Brain microvascular endothelial cell (primary cell): ENCODE results near the gene DRAM1.

ENCODE experiments used
- DNase-seq: peaks from one replicate; pipeline ENCODE4 v3.0.0-alpha.2; 2020
- H3K27ac ChIP-seq: fragments of 250-450 bp; sonication (Bioruptor Pico); 2 replicates; pipeline ENCODE4 v1.5.1; 2020; ENCODE audit warnings: mild to moderate bottlenecking, moderate library complexity
- H3K27me3 ChIP-seq: fragments of 250-450 bp; sonication (Bioruptor Pico); replicated peaks from 2 replicates; pipeline ENCODE4 v1.5.1; 2020; ENCODE audit warnings: mild to moderate bottlenecking
- H3K36me3 ChIP-seq: fragments of 250-450 bp; sonication (Bioruptor Pico); replicated peaks from 2 replicates; pipeline ENCODE4 v1.5.1; 2020; ENCODE audit warnings: mild to moderate bottlenecking
- H3K4me3 ChIP-seq: 2 replicates; pipeline ENCODE4 v1.5.1; 2011; ENCODE audit warnings: low read depth, mild to moderate bottlenecking, control low read depth, low read length, moderate library complexity
- CTCF ChIP-seq: IDR thresholded peaks from 2 replicates; pipeline ENCODE4 v1.5.1; 2011; ENCODE audit warnings: low read depth, mild to moderate bottlenecking, moderate library complexity, low read length, control low read depth, inconsistent platforms; ENCODE audit errors: missing control alignments
- in situ Hi-C: cut with HindIII; loops from 2 replicates; pipeline ENCODE4 v1.10.0; 2017; ENCODE audit warnings: low sequenced_read_pairs, low pct_ligation_motif_present

Gene DRAM1

GRCh38 chr12:101928556-101928955 lies 51.2 kb downstream of the DRAM1 start:
- no peak for TF ChIP-seq CTCF
- Histone ChIP-seq H3K4me3 (no peak overlapping the region), H3K27me3 (no peaks in the 10 kb centered on the region), H3K36me3 (no peaks in the 10 kb centered on the region), H3K27ac (no peak overlapping the region)
- DNase-seq, result no peak
- in situ Hi-C loops, result no loop called here

DNA sequence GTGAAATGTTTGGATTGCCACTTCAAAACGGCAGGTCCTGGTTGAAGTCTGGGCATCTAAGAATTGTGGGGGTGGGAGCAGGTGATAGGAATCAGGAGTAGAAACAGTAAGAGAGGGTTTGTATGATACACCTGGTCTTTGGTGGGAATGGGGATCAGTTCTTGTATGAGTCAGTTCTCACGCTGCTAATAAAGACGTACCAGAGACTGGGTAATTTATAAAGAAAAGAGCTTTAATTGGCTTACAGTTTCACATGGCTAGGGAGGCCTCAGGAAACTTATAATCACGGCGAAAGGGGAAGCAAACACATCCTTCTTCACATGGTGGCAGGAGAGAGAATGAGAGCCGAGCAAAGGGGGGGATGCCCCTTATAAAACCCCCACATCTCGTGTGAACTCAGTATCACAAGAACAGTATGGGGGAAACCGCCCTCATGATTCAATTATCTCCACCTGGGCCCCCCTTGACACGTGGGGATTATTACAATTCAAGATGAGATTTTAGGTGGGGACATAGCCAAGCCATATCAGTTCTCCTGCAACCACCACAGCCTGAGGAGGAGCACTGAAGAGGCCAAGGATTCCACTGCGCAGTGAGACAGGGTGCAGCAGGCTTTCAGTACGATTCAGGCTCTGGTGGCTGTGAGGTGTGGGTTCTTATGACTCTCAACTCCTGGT lies 52.1 kb downstream of the DRAM1 start:
- no peak overlapping the region for H3K27ac ChIP-seq
- no peak for TF ChIP-seq CTCF
- no peaks in the 10 kb centered on the region for H3K27me3 ChIP-seq
- no peak for DNase-seq
- no peak overlapping the region for H3K4me3 ChIP-seq
- in situ Hi-C loops, result no loop called here
- no peaks in the 10 kb centered on the region for H3K36me3 ChIP-seq

DNA sequence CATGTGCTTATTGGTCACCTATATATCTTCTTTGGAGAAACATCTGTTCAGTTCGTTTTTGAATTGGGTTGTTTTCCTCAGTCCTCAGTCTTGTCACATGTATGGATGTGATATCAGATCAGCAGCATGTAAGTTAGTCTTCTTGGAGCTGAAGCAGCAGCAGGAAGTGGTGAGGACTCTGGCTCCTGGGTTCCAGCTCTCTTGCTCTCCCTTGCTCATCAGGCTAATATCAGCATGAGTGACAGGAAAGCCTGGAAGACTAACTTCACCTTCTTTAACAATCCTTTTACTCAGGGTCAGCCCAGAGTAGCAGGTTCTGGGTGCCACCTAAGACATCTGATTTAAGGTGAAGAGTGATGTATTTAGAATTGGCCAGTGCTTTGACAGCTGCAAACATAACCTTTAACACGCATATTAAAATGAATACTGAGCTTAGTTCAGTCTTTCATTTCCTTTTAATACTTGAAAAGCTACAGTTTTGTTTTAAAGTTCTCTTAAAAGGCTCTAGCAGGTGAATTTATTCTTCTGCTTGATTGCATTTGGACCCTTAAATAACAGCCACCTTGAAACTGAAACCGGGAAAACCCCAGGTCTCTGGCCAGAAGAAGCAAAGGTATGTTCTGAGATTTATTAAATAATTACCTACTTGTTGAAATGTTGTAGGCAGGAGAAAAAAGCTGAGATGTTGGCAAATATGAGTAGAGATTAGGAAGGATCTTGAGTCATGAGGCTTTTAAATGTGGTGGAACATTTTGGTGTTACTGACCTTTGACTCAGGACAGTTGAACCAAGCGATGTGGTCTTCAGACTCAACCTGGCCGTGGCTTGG lies 54.3 kb downstream of the DRAM1 start:
- Histone ChIP-seq H3K27ac (no peak overlapping the region), H3K36me3 (no peaks in the 10 kb centered on the region), H3K27me3 (no peaks in the 10 kb centered on the region), H3K4me3 (no peak overlapping the region)
- no peak for DNase-seq
- in situ Hi-C loops, result no loop called here
- no peak for TF ChIP-seq CTCF

DNA sequence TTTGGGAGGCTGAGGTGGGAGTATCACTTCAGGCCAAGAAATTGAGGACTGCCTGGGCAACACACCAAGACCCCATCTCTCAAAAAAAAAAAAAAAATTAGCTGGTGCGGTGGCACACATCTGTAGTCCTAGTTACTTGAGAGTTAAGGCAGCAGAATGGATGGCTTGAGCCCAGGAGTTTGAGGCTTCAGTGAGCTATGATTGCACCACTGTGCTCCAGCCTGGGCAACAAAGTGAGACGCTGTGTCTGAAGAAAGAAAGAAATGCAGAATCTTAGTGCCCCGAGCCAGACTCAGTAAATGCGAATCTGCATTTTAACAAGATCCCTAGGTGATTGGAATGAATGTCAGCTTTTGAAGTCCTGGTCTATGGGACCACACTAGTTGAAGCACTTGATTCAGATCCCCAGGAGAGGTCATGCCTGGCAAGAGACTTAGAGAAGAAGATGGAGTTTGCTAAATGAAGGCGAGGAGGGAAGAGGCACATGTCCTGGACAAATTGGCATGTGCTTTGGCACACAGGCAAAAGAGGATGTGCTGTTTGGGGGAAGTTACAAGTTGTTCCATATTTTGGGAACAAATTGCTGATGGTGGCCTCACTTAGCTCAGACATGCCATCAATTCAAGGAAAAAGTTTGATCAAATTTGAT lies 56.6 kb downstream of the DRAM1 start:
- DNase-seq, result no peak
- no peak for TF ChIP-seq CTCF
- no peaks in the 10 kb centered on the region for H3K36me3 ChIP-seq
- H3K4me3 ChIP-seq, result no peak overlapping the region
- H3K27ac ChIP-seq, result no peak overlapping the region
- in situ Hi-C loops, result no loop called here
- no peaks in the 10 kb centered on the region for H3K27me3 ChIP-seq

GRCh38 chr12:101935890-101936746 lies 58.7 kb downstream of the DRAM1 start:
- Histone ChIP-seq H3K4me3 (no peak overlapping the region), H3K36me3 (no peaks in the 10 kb centered on the region), H3K27ac (peak overlapping the region; percentile 88), H3K27me3 (no peaks in the 10 kb centered on the region)
- in situ Hi-C loops, result no loop called here
- peak; percentile 92 for DNase-seq
- TF ChIP-seq CTCF, result peak; percentile 8
